Measurements from ENCODE around the gene TMEFF1.
"Not testable (repeated sequence)": the region's sequence is repeated elsewhere in the genome, so short reads cannot be mapped to it uniquely, and the experiment has no call there.

TMEFF1 gene

GRCh38 chr9:100498592-100498991 lies 25.6 kb downstream of the TMEFF1 start:
- no peak for DNase-seq

GRCh38 chr9:100499460-100499859 lies 26.5 kb downstream of the TMEFF1 start:
- no peak for DNase-seq

GRCh38 chr9:100499866-100500265 lies 26.9 kb downstream of the TMEFF1 start:
- no peak for DNase-seq

GRCh38 chr9:100505564-100506159 lies 32.7 kb downstream of the TMEFF1 start:
- peak; percentile 5 to 37 for DNase-seq

GRCh38 chr9:100507350-100507749 lies 34.4 kb downstream of the TMEFF1 start:
- not testable (repeated sequence) for DNase-seq

GRCh38 chr9:100511205-100511604 lies 38.3 kb downstream of the TMEFF1 start:
- DNase-seq = no peak

GRCh38 chr9:100515578-100516494 lies 42.9 kb downstream of the TMEFF1 start:
- no peak for DNase-seq

GRCh38 chr9:100521282-100521681 lies 48.3 kb downstream of the TMEFF1 start:
- DNase-seq = no peak

GRCh38 chr9:100525563-100525962 lies 52.6 kb downstream of the TMEFF1 start:
- DNase-seq = no peak

GRCh38 chr9:100527180-100527794 lies 54.3 kb downstream of the TMEFF1 start:
- DNase-seq = not testable (repeated sequence)

- no peak for DNase-seq
These were observed 61.5 kb downstream of the TMEFF1 start for GRCh38 chr9:100534401-100534800.

- no peak for DNase-seq
These were observed 67.4 kb downstream of the TMEFF1 start for GRCh38 chr9:100540327-100540726.

- DNase-seq = no peak
These were observed 76.1 kb downstream of the TMEFF1 start for GRCh38 chr9:100549048-100549447.

GRCh38 chr9:100554935-100555401 lies 82.0 kb downstream of the TMEFF1 start:
- DNase-seq = no peak

- no peak for DNase-seq
These were observed 82.5 kb downstream of the TMEFF1 start for GRCh38 chr9:100555471-100555870.

- DNase-seq = no peak
These were observed 84.1 kb downstream of the TMEFF1 start for GRCh38 chr9:100557053-100557452.

GRCh38 chr9:100561256-100561655 lies 88.3 kb downstream of the TMEFF1 start:
- no peak for DNase-seq

GRCh38 chr9:100567856-100568255 lies 94.9 kb downstream of the TMEFF1 start:
- no peak for DNase-seq

- DNase-seq = no peak
These were observed 100.8 kb downstream of the TMEFF1 start for GRCh38 chr9:100573655-100574260.

GRCh38 chr9:100575006-100575405 lies 102.1 kb downstream of the TMEFF1 start:
- DNase-seq = no peak

GRCh38 chr9:100575765-100576386 lies 102.9 kb downstream of the TMEFF1 start:
- DNase-seq = no peak

- no peak for DNase-seq
These were observed 105.0 kb downstream of the TMEFF1 start, which contains the start of gene CAVIN4 for GRCh38 chr9:100577776-100578448. TSS of gene CAVIN4 (plus strand) at chr9:100578079. CDS start at chr9:100578144, 65 bp downstream.

All from NCI-H526 (cell line).